ENCODE results near the gene CCDC167.

DNA sequence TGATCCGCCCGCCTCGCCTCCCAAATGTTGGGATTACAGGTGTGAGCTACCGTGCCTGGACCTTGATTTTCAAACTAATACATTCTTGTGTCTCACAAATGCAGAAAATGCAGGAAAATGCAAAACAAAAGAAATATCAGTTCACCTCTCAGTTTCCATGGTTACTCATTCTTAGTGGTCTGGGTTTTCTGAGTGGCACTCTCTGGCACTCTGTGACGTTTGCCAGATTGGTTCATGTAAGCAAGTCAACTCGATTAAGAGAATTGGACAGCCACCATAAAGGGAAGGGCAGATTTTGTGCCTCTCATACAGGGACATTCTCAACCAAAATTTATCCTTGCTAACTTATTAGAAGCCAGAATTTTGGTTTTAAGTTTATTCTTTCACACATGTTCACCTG lies 58.0 kb downstream of the CCDC167 start:
- TF ChIP-seq, protein P1, sequence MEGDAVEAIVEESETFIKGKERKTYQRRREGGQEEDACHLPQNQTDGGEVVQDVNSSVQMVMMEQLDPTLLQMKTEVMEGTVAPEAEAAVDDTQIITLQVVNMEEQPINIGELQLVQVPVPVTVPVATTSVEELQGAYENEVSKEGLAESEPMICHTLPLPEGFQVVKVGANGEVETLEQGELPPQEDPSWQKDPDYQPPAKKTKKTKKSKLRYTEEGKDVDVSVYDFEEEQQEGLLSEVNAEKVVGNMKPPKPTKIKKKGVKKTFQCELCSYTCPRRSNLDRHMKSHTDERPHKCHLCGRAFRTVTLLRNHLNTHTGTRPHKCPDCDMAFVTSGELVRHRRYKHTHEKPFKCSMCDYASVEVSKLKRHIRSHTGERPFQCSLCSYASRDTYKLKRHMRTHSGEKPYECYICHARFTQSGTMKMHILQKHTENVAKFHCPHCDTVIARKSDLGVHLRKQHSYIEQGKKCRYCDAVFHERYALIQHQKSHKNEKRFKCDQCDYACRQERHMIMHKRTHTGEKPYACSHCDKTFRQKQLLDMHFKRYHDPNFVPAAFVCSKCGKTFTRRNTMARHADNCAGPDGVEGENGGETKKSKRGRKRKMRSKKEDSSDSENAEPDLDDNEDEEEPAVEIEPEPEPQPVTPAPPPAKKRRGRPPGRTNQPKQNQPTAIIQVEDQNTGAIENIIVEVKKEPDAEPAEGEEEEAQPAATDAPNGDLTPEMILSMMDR (IDR thresholded peaks at IDR 0.05; ENCODE audit: insufficient read depth, low read length): no peak
- TF ChIP-seq POLR2AphosphoS5 (IDR thresholded peaks at IDR 0.05; ENCODE audit: low read depth) (no peak), GABPA (IDR thresholded peaks at IDR 0.05; ENCODE audit: low read depth) (no peak), SPI1 (IDR thresholded peaks at IDR 0.05; ENCODE audit: borderline replicate concordance, low read depth) (no peak)
- TF ChIP-seq, protein P2, sequence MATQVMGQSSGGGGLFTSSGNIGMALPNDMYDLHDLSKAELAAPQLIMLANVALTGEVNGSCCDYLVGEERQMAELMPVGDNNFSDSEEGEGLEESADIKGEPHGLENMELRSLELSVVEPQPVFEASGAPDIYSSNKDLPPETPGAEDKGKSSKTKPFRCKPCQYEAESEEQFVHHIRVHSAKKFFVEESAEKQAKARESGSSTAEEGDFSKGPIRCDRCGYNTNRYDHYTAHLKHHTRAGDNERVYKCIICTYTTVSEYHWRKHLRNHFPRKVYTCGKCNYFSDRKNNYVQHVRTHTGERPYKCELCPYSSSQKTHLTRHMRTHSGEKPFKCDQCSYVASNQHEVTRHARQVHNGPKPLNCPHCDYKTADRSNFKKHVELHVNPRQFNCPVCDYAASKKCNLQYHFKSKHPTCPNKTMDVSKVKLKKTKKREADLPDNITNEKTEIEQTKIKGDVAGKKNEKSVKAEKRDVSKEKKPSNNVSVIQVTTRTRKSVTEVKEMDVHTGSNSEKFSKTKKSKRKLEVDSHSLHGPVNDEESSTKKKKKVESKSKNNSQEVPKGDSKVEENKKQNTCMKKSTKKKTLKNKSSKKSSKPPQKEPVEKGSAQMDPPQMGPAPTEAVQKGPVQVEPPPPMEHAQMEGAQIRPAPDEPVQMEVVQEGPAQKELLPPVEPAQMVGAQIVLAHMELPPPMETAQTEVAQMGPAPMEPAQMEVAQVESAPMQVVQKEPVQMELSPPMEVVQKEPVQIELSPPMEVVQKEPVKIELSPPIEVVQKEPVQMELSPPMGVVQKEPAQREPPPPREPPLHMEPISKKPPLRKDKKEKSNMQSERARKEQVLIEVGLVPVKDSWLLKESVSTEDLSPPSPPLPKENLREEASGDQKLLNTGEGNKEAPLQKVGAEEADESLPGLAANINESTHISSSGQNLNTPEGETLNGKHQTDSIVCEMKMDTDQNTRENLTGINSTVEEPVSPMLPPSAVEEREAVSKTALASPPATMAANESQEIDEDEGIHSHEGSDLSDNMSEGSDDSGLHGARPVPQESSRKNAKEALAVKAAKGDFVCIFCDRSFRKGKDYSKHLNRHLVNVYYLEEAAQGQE (IDR thresholded peaks at IDR 0.05; ENCODE audit: insufficient replicate concordance, low read depth): no peak

All from HL-60 (cell line).